ENCODE measurements around the gene PLEKHG5.

DNA sequence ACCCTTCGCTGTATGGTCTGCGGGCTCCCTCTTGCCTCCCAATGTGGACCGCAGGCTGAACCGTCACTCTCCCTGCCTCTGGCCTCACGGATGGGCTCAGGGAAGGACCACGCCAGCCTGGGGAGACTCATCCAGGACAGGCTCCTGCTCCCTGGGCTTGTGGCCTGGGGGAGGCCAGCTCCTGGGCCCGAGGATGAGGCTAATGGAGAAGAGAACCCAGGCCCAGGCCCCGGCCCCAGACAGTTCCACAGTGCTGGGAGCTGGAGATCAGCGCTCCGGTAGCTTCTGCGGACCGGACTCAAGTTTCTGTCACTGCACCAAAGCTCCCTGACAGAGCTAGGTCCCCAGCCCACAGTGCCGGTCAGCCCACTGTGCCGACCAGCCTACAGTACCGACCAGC lies 13.4 kb upstream of the PLEKHG5 start:
- TF ChIP-seq, protein P1, sequence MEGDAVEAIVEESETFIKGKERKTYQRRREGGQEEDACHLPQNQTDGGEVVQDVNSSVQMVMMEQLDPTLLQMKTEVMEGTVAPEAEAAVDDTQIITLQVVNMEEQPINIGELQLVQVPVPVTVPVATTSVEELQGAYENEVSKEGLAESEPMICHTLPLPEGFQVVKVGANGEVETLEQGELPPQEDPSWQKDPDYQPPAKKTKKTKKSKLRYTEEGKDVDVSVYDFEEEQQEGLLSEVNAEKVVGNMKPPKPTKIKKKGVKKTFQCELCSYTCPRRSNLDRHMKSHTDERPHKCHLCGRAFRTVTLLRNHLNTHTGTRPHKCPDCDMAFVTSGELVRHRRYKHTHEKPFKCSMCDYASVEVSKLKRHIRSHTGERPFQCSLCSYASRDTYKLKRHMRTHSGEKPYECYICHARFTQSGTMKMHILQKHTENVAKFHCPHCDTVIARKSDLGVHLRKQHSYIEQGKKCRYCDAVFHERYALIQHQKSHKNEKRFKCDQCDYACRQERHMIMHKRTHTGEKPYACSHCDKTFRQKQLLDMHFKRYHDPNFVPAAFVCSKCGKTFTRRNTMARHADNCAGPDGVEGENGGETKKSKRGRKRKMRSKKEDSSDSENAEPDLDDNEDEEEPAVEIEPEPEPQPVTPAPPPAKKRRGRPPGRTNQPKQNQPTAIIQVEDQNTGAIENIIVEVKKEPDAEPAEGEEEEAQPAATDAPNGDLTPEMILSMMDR (IDR thresholded peaks at IDR 0.05) = no peak
- TF ChIP-seq POLR2A (IDR thresholded peaks at IDR 0.05) = no peak

Data from adrenal gland (tissue), 5 donors.